ENCODE results near the gene RBMS3.

DNA sequence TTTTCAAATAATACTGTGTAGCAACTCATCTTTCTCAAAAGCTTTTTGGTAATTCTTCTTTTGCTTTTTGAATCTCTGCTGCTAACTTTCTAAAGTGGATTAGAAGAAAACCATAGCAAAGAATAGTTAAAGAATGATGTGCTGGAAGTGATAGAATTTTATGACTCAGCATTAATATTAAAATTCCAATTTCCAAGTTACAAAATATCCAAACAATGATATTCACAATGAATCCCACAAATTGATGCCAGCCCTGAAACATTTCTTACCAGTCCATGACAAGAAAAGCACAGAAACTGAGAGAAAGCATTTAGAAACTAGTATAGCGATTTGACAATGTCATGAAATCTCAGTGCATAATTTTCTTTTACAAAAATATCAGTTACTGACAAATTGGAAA is 482.2 kb downstream of the RBMS3 start:
- TF ChIP-seq POLR2A (IDR thresholded peaks at IDR 0.05), result no peak
- TF ChIP-seq, protein P1, sequence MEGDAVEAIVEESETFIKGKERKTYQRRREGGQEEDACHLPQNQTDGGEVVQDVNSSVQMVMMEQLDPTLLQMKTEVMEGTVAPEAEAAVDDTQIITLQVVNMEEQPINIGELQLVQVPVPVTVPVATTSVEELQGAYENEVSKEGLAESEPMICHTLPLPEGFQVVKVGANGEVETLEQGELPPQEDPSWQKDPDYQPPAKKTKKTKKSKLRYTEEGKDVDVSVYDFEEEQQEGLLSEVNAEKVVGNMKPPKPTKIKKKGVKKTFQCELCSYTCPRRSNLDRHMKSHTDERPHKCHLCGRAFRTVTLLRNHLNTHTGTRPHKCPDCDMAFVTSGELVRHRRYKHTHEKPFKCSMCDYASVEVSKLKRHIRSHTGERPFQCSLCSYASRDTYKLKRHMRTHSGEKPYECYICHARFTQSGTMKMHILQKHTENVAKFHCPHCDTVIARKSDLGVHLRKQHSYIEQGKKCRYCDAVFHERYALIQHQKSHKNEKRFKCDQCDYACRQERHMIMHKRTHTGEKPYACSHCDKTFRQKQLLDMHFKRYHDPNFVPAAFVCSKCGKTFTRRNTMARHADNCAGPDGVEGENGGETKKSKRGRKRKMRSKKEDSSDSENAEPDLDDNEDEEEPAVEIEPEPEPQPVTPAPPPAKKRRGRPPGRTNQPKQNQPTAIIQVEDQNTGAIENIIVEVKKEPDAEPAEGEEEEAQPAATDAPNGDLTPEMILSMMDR (IDR thresholded peaks at IDR 0.05), result no peak
- no peak for TF ChIP-seq POLR2AphosphoS5 (IDR thresholded peaks at IDR 0.05; ENCODE audit: insufficient read depth in 1 of 2, low read depth in 1 of 2)

All from vagina (tissue), 2 donors.